Testis (tissue), 2 donors: ENCODE measurements around the gene KLHL25.

Experiments
- POLR2A ChIP-seq: fragments of 450-650 bp; IDR thresholded peaks from one replicate; pipeline ENCODE4 v1.6.1; 2017; ENCODE audit warnings: antibody characterized with exemption, mild to moderate bottlenecking, moderate library complexity
- TF ChIP-seq, protein P1 (sequence below), 3 experiments: fragments of 450-650 bp in 2 of 3; fragments of 200-600 bp in 1 of 3; sonication (generic) in 1 of 3; IDR thresholded peaks; one replicate each; pipeline ENCODE4 v1.5.1; 2016 to 2019; ENCODE audit warnings: antibody characterized with exemption in 3 of 3, mild to moderate bottlenecking in 2 of 3, moderate library complexity in 1 of 3

DNA sequence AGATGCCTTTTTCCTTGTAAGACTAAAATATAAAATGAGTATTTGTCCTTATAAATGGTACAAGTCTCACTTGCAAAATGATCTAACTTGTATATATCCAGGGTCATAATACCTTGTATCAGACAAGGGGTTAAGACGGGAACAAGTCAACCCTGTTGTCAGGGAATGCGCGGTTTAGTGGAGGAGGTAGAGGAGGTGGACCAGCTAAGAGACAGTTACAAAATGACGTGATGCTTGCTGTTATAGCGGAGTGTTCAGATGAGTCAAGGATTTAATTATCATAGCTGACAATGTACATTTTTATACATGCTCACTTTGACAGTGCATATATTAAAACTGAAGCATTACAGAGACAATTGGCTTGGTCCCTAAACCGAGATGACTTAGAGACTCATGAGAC is 26.8 kb upstream of the KLHL25 start:
- TF ChIP-seq, protein P1, sequence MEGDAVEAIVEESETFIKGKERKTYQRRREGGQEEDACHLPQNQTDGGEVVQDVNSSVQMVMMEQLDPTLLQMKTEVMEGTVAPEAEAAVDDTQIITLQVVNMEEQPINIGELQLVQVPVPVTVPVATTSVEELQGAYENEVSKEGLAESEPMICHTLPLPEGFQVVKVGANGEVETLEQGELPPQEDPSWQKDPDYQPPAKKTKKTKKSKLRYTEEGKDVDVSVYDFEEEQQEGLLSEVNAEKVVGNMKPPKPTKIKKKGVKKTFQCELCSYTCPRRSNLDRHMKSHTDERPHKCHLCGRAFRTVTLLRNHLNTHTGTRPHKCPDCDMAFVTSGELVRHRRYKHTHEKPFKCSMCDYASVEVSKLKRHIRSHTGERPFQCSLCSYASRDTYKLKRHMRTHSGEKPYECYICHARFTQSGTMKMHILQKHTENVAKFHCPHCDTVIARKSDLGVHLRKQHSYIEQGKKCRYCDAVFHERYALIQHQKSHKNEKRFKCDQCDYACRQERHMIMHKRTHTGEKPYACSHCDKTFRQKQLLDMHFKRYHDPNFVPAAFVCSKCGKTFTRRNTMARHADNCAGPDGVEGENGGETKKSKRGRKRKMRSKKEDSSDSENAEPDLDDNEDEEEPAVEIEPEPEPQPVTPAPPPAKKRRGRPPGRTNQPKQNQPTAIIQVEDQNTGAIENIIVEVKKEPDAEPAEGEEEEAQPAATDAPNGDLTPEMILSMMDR (IDR thresholded peaks at IDR 0.05) = no peak
- no peak for TF ChIP-seq POLR2A
